ENCODE data around the gene ATP8B1.

The ATP8B1 gene

GRCh38 chr18:57708288-57708687 lies 94.8 kb downstream of the ATP8B1 start:
- no peak for DNase-seq (ENCODE audit: low read depth in 1 of 2, low spot score in 1 of 2)
- no peak overlapping the region for H3K27ac ChIP-seq (replicated peaks)
- TF ChIP-seq GABPA (IDR thresholded peaks at IDR 0.05; ENCODE audit: low read depth) = no peak
- no peak for TF ChIP-seq POLR2AphosphoS5 (IDR thresholded peaks at IDR 0.05; ENCODE audit: low read depth)
- TF ChIP-seq, protein P1, sequence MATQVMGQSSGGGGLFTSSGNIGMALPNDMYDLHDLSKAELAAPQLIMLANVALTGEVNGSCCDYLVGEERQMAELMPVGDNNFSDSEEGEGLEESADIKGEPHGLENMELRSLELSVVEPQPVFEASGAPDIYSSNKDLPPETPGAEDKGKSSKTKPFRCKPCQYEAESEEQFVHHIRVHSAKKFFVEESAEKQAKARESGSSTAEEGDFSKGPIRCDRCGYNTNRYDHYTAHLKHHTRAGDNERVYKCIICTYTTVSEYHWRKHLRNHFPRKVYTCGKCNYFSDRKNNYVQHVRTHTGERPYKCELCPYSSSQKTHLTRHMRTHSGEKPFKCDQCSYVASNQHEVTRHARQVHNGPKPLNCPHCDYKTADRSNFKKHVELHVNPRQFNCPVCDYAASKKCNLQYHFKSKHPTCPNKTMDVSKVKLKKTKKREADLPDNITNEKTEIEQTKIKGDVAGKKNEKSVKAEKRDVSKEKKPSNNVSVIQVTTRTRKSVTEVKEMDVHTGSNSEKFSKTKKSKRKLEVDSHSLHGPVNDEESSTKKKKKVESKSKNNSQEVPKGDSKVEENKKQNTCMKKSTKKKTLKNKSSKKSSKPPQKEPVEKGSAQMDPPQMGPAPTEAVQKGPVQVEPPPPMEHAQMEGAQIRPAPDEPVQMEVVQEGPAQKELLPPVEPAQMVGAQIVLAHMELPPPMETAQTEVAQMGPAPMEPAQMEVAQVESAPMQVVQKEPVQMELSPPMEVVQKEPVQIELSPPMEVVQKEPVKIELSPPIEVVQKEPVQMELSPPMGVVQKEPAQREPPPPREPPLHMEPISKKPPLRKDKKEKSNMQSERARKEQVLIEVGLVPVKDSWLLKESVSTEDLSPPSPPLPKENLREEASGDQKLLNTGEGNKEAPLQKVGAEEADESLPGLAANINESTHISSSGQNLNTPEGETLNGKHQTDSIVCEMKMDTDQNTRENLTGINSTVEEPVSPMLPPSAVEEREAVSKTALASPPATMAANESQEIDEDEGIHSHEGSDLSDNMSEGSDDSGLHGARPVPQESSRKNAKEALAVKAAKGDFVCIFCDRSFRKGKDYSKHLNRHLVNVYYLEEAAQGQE (IDR thresholded peaks at IDR 0.05; ENCODE audit: insufficient replicate concordance, low read depth) = no peak
- TF ChIP-seq CTCF (IDR thresholded peaks at IDR 0.05; ENCODE audit: insufficient read depth, low read length) = no peak
- no peak for TF ChIP-seq SPI1 (IDR thresholded peaks at IDR 0.05; ENCODE audit: borderline replicate concordance, low read depth)

GRCh38 chr18:57705832-57706595 lies 97.1 kb downstream of the ATP8B1 start:
- Histone ChIP-seq H3K4me3 (replicated peaks; ENCODE audit: insufficient read depth, low read length) (no peak overlapping the region), H3K27me3 (ENCODE audit: insufficient read depth, poor library complexity, severe bottlenecking) (no peaks in the 10 kb centered on the region), H3K27ac (replicated peaks) (no peak overlapping the region)
- no peak for DNase-seq (ENCODE audit: low read depth in 1 of 2, low spot score in 1 of 2)
- TF ChIP-seq SPI1 (IDR thresholded peaks at IDR 0.05; ENCODE audit: borderline replicate concordance, low read depth) (no peak), CTCF (IDR thresholded peaks at IDR 0.05; ENCODE audit: insufficient read depth, low read length) (no peak), POLR2AphosphoS5 (IDR thresholded peaks at IDR 0.05; ENCODE audit: low read depth) (no peak)

More at GRCh38 chr18:57708288-57708687, 94.8 kb downstream of the ATP8B1 start:
- no peak overlapping the region for H3K4me3 ChIP-seq (replicated peaks; ENCODE audit: insufficient read depth, low read length)
- H3K27me3 ChIP-seq (ENCODE audit: insufficient read depth, poor library complexity, severe bottlenecking) = no peaks in the 10 kb centered on the region

GRCh38 chr18:57705011-57705410 lies 98.1 kb downstream of the ATP8B1 start:
- no peak overlapping the region for H3K4me3 ChIP-seq (replicated peaks; ENCODE audit: insufficient read depth, low read length)
- no peak overlapping the region for H3K27ac ChIP-seq (replicated peaks)
- H3K27me3 ChIP-seq (ENCODE audit: insufficient read depth, poor library complexity, severe bottlenecking) = no peaks in the 10 kb centered on the region
- no peak for TF ChIP-seq POLR2AphosphoS5 (IDR thresholded peaks at IDR 0.05; ENCODE audit: low read depth)
- TF ChIP-seq GABPA (IDR thresholded peaks at IDR 0.05; ENCODE audit: low read depth) = no peak
- TF ChIP-seq CTCF (IDR thresholded peaks at IDR 0.05; ENCODE audit: insufficient read depth, low read length) = no peak
- TF ChIP-seq SPI1 (IDR thresholded peaks at IDR 0.05; ENCODE audit: borderline replicate concordance, low read depth) = no peak
- DNase-seq (ENCODE audit: low read depth in 1 of 2, low spot score in 1 of 2) = no peak

GRCh38 chr18:57698571-57699276 lies 104.4 kb downstream of the ATP8B1 start:
- no peak for TF ChIP-seq POLR2AphosphoS5 (IDR thresholded peaks at IDR 0.05; ENCODE audit: low read depth)
- TF ChIP-seq, protein P1 (IDR thresholded peaks at IDR 0.05; ENCODE audit: insufficient replicate concordance, low read depth) = no peak
- no peak for TF ChIP-seq GABPA (IDR thresholded peaks at IDR 0.05; ENCODE audit: low read depth)
- no peak for TF ChIP-seq SPI1 (IDR thresholded peaks at IDR 0.05; ENCODE audit: borderline replicate concordance, low read depth)
- no peak for TF ChIP-seq CTCF (IDR thresholded peaks at IDR 0.05; ENCODE audit: insufficient read depth, low read length)
- no peaks in the 10 kb centered on the region for H3K27me3 ChIP-seq (ENCODE audit: insufficient read depth, poor library complexity, severe bottlenecking)
- no peak overlapping the region for H3K4me3 ChIP-seq (replicated peaks; ENCODE audit: insufficient read depth, low read length)
- no peak for DNase-seq (ENCODE audit: low read depth in 1 of 2, low spot score in 1 of 2)
- H3K27ac ChIP-seq (replicated peaks) = no peak overlapping the region
